A549 (cell line): ENCODE measurements around the gene ALDH1B1.

Experiments used
- BHLHE40 ChIP-seq: IDR thresholded peaks from 2 replicates; pipeline ENCODE4 v1.6.1; 2012; ENCODE audit warnings: low read depth, low read length, inconsistent platforms
- MAFK ChIP-seq: fragments of 450-650 bp; IDR thresholded peaks from 2 replicates; pipeline ENCODE4 v1.6.1; 2014; ENCODE audit not compliant: partially characterized antibody
- RAD21 ChIP-seq, 2 experiments: fragments of >200 bp in 1 of 2; sonication (Bioruptor Twin) in 1 of 2; formaldehyde crosslinking in 1 of 2; IDR thresholded peaks in 1 of 2; conservative IDR thresholded peaks in 1 of 2; 2 replicates in 1 of 2; 3 replicates in 1 of 2; pipeline ENCODE4 v1.6.1; 2012 to 2018; ENCODE audit warnings: inconsistent platforms in 1 of 2
- TF ChIP-seq, protein P1 (sequence below): fragments of 200-600 bp; sonication (generic); IDR thresholded peaks from 2 replicates; pipeline ENCODE4 v1.6.1; 2016; ENCODE audit warnings: antibody characterized with exemption, mild to moderate bottlenecking, moderate library complexity
- TF ChIP-seq, protein P2 (sequence below): fragments of >200 bp; sonication (Bioruptor Twin); formaldehyde crosslinking; IDR thresholded peaks from 3 replicates; pipeline ENCODE4 v1.5.1; 2016

DNA sequence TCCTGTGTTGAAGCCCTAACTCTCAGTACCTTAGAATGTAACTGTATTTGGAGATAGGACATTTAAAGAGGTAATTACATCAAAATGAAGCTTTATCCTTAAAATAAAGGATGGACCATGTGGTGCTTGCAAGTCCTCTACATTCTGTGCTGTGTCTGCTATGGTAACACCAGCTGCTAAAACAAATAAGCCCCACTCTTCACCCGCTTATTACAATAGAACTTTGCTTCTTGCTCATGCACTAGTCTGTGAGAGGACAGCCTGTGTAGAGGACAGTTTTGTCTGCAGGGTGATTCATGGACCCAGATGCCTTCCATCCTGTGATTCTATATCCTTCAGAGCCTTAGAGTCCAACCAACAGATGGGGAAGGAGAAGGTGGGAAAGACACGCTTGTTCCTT, 44.2 kb downstream of the ALDH1B1 start:
- TF ChIP-seq, protein P1, sequence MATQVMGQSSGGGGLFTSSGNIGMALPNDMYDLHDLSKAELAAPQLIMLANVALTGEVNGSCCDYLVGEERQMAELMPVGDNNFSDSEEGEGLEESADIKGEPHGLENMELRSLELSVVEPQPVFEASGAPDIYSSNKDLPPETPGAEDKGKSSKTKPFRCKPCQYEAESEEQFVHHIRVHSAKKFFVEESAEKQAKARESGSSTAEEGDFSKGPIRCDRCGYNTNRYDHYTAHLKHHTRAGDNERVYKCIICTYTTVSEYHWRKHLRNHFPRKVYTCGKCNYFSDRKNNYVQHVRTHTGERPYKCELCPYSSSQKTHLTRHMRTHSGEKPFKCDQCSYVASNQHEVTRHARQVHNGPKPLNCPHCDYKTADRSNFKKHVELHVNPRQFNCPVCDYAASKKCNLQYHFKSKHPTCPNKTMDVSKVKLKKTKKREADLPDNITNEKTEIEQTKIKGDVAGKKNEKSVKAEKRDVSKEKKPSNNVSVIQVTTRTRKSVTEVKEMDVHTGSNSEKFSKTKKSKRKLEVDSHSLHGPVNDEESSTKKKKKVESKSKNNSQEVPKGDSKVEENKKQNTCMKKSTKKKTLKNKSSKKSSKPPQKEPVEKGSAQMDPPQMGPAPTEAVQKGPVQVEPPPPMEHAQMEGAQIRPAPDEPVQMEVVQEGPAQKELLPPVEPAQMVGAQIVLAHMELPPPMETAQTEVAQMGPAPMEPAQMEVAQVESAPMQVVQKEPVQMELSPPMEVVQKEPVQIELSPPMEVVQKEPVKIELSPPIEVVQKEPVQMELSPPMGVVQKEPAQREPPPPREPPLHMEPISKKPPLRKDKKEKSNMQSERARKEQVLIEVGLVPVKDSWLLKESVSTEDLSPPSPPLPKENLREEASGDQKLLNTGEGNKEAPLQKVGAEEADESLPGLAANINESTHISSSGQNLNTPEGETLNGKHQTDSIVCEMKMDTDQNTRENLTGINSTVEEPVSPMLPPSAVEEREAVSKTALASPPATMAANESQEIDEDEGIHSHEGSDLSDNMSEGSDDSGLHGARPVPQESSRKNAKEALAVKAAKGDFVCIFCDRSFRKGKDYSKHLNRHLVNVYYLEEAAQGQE: no peak
- TF ChIP-seq, protein P2, sequence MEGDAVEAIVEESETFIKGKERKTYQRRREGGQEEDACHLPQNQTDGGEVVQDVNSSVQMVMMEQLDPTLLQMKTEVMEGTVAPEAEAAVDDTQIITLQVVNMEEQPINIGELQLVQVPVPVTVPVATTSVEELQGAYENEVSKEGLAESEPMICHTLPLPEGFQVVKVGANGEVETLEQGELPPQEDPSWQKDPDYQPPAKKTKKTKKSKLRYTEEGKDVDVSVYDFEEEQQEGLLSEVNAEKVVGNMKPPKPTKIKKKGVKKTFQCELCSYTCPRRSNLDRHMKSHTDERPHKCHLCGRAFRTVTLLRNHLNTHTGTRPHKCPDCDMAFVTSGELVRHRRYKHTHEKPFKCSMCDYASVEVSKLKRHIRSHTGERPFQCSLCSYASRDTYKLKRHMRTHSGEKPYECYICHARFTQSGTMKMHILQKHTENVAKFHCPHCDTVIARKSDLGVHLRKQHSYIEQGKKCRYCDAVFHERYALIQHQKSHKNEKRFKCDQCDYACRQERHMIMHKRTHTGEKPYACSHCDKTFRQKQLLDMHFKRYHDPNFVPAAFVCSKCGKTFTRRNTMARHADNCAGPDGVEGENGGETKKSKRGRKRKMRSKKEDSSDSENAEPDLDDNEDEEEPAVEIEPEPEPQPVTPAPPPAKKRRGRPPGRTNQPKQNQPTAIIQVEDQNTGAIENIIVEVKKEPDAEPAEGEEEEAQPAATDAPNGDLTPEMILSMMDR: no peak
- TF ChIP-seq RAD21 (conservative IDR thresholded peaks at IDR 0.05 in 1 of 2, IDR thresholded peaks at IDR 0.05 in 1 of 2) (no peak), MAFK (no peak), BHLHE40 (no peak)
